NCI-H82 (cell line): ENCODE measurements around the gene DPEP1.
A peak's percentile ranks its signal among the peaks of the same experiment; 100 is the strongest.
"Not testable (repeated sequence)": the region's sequence is repeated elsewhere in the genome, so short reads cannot be mapped to it uniquely, and the experiment has no call there.

Experiments
- DNase-seq: peaks from one replicate; lab custom pipeline; 2025; lab: John Stamatoyannopoulos, UW

Gene DPEP1

DNA sequence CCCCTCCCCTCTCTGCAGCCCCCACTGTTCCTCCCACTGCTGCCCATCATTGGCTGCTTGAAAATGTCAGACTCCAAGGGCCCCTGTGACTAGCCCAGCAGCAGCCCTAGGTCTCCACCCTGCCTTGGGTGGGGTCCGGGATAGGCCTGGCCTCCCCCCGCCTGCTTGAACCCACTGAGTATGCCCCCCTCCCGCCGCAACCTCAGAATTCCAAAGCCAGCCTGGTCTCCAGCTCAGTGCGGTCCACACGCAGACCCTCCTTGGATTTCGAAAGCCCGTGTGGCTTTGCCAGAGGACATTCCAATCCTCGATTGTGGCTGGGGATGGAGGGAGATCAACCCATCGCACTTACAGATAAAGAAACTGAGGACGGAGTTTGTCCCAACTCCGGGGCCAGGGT, 6.4 kb downstream of the DPEP1 start:
- no peak for DNase-seq

DNA sequence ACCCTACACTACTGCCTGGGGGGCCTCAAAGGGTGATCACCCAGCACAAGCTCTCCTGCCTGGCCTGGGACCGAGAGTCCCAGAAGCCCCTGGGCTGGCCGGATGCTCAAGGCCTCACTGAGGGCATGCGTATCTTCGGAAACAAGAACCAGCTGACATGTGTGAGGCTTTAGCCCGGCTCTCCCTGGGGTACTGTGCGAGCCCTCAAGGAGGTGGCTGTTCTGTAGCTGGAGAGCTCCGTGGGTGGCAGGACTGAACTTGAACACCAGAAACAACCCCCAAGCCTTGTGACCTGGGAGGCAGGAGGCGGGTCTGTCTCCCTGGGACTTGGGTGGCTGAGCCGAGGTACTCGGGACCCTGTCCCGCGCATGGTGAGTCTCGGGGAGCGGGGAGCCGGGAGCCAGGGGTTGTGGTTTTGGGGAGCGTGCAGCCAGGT, 7.0 kb downstream of the DPEP1 start:
- no peak for DNase-seq

DNA sequence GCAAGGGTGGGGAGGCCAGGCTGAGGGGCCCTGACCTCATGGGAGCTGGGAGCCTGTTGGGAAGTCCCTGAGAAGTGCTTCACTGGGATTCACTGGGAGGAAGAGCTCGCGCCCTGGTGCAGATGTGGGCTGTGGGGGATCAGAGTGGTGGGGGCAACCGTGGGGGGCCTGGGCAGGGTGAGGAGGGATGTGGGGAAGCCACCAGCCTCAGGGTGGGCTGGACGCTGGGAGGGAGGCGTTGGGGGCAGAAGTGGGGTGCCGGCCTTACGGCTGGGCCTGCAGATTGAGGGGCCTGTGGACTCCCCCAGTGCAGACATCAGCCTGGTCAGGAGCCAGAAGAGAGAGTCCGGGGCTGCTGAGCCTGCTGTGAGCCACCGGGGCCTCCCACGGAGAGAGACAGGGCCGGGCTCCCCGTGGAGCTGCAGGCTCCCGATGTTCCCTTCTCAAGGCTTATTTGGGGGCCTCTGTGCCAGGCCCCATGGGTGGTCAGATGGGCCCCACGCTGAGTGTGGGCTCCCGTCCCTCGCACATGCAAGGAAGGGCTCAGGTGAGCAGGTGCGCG, 7.8 kb downstream of the DPEP1 start:
- no peak for DNase-seq

DNA sequence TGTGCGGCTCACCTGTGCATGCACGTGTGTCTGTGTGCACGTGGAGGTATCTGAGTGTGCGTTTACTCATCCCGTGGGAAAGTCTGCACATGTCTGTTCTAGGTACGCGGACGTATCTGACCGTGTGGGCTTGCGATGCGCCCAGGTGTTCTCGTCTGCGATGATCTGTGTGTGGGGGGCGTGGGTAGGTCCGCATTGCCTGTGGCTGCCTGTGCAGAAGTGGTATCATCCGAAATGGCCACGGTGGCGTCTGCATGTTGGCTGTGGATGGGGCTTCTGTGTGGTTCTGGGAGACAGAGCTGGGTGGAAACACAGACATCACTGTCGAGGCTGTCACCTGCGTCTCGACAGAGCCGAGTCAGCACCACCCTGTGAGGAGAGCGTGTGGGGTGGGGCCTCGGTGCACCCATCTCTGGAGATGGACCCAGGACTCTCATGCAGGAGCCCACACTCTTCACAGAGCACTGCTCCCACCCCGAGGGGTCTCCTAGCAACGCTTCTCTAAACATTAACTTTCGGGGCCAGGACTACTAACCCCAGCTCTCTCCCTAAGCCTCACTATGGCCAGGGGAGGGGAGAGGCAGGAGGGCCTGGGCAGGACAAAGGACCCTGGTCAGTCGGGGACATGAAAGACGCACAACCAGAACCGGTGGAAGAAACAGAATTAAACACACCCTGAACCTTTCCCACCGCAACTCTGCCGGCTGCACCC, 8.4 kb downstream of the DPEP1 start:
- no peak for DNase-seq

DNA sequence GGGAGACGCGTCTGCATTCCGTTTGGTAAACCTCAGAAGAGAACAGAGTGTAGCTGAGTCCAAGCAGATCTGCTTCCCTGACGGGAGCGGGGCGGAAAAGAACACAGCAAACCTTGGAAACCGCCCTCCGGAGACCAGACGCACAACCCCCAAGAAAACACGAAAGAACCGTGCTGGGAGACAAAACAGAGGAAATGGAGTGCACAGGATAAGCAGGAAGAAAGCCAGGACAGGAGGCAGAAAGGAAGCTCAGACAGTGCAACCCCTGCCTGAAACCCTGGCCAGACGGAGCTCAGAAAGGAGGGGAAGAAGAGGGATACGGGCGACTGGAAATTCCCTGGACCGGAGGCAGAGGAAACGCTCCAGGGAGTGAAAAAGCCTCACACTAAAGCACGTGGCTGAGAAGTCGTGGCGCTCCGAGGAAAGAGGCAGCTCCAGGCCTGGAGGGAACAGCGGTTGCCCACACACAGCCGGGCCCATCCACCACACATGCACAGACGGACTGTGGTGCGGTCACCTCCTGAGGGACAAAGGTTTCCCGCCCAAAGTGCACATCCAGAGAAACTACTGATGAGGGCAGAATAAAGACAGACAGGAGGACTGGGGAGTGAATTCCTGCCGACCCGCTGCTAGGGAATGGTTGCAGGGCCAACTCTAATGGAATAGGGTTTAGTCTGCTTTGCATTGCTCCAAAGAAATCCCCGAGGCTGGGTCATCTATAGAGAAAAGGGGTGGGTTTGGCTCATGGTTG, 10.2 kb downstream of the DPEP1 start:
- DNase-seq, result no peak

DNA sequence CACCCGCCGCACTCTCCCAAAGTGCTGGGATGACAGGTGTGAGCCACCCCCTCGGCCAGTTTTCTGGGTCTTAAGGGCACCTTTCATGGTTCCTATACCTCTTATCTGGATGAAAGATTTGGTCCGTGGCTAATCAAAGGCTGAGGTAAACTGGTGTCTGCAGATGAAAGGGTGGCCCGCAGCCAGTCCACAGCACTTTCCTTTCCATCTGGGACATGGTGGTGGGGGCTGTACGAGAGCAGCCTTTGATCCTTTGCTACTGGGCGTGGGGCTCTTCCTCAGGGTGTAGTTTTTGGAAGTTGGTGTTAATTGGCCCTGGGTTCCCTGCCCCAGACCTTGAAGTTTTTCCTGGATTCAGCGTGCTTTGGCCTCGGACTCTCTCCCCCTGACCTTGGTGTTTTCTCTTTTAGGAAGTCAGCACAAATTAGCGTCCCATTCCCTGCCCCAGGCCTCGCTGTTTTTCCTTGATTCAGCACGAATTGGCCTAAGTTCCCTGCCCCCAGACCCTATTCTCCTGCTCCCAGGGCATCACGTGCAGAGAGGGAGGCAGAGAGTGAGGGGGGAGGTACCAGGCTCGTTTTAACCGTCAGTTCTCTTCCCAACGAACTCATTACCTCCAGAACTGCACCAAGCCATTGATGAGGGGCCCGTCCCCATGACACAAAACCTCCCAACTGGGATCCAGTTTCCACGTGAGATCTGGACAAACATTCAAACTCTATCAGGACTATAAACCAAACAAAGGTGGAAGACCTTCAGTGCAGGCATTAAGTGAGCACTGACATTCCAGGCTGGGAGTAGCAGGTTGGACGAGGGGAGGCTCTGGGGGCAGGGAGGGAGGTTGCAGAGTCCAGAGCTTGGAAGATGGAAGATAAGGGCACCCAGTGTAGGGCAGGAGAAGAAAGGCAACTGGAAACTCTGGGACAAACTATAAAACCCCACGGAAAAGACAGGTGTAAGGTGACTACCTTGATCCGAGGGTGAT, 11.6 kb downstream of the DPEP1 start:
- no peak for DNase-seq

DNA sequence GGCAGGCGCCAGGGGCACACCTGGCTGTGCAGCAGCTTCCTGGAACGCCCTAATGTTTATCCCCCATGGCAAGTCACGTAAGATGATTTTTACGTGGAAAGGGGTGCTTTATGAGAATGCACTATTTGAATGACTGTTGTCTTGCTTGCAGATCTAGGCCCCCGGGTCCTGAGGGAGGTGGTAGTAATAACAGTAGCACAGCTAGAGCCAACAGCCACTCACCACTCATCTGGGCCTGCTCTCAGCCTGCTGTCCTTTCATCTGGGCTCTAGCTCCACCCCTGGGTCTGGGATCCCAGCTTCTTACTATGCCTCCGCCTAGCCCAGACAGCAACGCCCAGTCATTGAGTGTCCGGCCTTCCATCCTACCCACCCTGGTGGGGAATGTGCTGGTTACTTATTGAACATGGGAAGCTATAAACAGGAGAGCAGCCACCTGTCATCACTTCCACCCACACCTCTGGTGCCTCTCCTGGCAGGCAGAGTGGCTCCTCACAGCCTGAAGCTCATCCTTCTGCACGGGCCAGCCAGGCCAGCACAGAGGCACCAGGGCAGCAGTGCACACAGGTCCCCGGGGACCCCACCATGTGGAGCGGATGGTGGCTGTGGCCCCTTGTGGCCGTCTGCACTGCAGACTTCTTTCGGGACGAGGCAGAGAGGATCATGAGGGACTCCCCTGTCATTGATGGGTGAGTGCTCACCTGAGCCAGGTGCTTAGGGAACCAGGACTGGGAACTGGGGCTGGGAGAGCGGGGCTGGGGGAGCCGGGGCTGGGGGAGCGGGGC, 16.6 kb downstream of the DPEP1 start:
- DNase-seq, result no peak

DNA sequence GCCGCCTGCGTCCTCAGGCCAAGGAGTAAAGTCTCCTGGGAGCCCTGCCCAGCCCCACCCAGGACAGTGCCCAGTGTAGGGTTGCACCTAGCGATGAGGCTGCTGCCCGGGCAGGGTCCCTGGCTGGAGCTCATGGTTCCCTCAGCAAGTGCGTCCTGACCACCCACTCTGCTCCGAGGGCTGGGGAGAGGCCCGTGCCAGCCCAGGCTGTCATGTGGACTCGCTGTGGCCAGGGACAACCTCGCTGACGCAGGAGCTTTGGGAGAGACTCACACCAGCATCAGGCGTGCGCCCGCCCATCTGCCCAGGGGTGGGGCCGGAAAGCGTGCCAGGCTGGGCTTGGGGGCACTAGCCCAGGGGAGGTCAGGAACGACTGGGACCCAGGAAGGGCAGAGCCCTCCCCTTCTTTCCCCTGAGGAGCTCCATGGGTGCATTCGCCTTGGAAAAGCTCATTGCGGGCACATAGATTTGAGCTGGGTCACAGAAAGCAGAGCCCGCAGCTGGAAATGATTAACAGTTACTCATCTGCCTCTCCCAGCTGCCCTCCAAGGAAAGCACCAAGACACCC, 19.7 kb downstream of the DPEP1 start:
- no peak for DNase-seq

DNA sequence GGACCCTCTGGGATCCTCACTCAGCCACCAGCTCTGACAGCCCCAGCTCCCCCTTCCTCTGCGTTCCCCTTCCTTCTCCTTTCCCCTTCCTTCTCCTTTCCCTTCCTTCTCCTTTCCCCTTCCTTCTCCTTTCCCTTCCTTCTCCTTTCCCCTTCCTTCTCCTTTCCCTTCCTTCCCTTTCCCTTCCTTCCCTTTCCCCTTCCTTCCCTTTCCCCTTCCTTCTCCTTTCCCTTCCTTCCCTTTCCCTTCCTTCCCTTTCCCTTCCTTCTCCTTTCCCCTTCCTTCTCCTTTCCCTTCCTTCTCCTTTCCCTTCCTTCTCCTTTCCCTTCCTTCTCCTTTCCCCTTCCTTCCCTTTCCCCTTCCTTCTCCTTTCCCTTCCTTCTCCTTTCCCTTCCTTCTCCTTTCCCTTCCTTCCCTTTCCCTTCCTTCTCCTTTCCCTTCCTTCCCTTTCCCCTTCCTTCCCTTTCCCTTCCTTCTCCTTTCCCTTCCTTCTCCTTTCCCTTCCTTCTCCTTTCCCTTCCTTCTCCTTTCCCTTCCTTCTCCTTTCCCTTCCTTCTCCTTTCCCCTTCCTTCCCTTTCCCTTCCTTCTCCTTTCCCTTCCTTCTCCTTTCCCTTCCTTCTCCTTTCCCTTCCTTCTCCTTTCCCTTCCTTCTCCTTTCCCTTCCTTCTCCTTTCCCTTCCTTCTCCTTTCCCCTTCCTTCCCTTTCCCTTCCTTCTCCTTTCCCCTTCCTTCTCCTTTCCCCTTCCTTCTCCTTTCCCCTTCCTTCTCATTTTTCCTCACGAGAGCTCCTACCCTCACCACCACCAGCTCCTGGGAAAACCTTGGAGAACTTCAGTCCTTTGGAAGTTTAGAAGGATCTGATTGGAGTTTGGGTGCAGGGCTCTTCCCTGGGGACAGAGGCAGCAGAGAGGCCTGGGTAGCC, 21.3 kb downstream of the DPEP1 start:
- DNase-seq, result not testable (repeated sequence)

DNA sequence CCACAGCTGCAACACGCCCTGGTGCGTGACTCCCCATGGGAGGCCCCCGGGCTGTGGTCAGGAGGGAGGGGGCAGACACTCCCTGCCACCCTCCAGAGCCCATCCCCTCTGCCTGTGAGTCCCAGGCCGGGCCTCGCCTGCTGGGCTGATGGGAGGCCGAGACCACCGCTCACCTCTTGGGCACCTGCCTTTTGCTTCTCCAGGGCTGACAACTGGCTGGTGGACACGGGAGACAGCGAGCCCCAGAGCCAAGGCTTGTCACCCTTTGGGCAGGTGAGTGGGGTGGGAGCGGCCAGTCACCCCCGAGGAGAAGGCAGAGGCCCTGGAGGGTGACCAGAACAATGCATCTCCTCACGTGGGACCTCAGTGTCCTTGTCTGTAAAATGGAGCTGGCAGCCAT, 23.2 kb downstream of the DPEP1 start:
- no peak for DNase-seq

DNA sequence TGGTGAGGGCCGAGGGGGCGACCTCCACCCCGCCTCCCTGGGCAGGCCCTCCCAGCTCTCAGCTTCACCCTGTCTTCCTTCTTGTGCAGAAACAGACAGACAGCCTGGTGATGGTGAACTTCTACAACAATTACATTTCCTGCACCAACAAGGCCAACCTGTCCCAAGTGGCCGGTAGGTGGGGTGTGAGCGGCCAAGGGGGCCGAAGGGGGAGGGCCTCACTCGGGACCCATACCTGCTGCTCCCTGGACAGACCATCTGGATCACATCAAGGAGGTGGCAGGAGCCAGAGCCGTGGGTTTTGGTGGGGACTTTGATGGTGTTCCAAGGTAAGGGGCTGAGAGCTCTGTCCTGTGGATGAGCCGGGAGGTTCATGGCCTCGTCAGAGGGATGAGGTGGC, 23.9 kb downstream of the DPEP1 start:
- DNase-seq, result peak; percentile 23

DNA sequence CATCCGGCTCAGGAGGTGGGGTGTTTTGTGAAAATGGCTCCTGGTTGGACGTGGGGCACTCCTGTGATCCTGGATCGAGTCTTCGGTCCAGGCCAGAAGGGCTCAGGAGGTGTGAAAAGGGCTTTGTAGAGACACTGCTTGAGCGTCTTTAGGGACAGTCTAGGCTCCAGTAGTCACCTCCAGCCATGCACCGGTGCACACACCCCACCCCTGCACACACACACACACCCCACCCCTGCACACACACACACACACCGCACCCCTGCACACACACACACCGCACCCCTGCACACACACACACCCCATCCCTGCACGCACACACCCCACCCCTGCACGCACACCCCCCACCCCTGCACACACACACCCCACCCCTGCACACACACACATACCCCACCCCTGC, 25.0 kb downstream of the DPEP1 start:
- DNase-seq, result peak; percentile 14

DNA sequence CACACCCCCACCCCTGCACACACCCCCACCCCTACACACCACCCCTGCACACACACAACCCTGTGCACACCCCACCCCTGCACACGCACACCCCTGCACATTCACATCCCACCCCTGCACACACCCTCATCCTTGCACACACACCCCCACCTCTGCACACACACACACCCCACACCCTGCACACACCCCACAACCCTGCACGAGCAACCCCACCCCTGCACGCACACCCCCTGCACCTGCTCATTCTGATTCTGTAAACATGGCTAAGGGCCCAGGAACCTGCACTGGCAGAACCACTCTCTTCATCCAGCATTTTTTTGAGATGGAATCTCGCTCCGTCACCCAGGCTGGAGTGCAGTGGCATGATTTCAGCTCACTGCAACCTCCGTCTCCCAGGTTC, 25.9 kb downstream of the DPEP1 start:
- DNase-seq, result no peak

DNA sequence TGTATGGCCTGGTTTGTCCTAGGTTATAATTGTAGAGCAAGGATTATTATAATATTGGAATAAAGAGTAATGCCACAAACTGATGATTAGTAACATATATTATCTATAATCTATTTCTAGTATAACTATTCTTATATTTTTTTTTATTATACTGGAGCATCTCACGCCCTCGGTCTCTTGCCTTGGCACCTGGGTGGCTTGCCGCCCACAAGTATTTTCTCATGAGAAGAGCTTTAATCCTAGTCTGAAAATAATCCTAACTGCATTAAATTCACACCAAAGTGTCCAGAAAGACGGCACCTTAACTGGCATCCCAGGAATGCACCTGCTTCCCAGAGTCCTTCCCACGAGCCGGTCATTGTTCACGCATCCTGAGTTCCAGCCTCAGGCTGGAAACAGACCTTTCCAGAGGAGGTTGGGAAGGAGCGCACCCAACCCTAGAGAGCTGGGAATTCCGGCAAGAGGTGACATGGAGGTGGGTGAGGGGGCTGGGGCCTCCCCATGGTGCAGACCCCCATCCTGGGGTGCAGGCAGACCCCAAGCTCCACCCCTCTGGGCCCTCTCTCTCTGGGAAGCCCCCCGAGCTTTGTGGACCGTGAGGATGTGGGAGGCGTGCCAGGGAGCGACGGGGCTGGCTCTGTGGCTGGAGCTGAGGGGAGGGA, 28.1 kb downstream of the DPEP1 start:
- DNase-seq, result no peak

DNA sequence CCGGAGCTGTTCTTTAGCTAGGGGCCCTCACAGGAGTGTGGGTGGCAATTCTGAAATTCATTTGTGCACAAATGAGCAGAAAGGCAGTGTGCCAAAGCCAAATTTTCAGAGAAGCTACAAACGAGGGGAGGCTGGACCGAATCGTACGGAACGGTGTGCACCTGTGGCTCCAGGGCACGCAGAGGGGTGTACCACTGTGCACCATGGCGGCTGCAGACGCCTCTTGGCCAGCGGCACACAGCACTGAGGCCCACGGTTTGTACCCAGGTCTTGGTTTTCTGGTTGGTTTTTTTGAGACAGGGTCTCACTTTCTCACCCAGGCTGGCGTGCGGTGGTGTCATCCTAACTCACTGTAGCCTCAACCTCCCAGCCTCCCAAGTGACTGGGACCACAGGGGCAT, 29.1 kb downstream of the DPEP1 start:
- DNase-seq, result no peak

DNA sequence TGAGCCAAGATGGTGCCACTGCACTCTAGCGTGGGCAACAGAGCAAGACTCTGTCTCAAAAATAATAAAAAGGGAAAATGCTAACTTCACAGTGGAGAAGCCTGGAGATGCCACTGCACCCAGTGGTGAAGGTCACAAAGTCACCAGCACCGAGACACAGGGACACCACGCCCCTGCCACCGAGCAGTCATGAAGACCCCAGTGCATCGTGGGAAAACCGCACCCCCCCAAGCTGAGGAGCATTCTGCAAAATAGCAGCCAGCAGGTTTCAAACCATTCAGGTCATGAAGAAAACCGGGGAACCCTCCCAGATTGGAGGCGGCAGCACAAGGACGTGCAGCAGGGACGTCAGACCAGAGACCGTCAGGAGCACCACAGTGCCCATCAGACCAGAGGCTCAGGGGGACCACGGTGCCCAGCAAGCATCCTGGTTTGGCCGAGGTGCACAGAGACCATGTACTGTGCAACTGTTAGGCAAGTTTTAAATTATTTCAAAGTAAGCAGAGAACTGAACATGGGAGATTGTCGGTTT, 30.4 kb downstream of the DPEP1 start:
- no peak for DNase-seq

DNA sequence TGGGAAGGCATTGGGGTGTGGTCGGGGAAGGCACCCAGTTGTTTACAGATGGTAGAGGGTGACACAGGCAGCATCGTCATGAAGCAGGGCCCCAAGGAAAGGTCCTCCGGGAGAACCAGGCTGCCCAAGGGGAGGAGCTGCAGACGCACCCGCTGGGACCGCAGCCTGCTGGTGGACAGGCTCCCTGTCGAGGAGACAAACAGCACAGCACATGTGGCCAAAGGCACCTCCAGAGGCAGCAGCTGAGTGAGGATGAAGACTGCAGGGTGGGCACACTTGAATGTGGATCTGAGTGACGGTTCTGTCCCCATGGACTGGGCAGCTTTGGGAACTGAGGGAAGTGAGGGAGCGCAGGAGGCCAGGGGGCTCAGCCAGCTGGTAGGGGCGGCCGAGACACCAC, 31.7 kb downstream of the DPEP1 start:
- DNase-seq, result no peak

DNA sequence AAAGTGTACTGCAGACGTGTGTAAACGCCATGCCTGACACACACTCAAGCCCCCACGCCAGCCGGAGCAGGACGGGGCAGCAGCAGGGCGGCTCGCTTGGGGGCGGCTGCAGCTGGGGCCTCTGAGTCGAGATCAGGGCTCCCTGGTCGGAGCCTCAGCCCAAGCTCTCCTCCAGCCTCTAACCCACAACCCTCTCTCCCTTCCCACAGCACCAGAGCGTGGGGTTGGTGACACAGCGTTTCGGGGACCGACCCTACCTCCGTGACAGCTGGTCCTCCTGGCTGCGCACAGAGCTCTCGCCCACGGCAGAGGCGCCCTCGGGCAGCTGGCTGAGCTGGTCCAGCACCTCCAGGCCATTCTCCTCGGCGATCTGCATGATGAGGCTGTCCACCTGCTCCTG, 32.8 kb downstream of the DPEP1 start:
- DNase-seq, result no peak

DNA sequence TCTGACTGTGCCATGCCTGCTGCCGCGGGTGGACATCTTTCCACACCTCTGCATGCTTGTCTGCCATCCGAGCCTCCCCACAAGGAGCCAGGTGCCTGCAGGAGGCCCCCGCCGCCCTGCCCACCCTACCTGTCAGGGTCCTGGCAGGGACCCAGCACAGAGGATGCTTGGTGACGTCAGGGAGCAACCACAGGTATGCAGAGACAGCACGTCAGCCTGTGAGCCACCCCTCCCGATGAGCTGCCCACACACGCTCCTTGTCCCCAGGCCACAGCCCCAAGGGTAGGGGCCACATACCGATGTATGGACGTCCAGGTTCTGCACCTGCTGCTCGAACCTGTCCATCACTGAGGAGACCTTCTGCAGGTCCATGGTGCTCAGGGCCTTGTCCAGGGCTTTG, 33.5 kb downstream of the DPEP1 start:
- no peak for DNase-seq
